GM21381 (cell line): Measurements from ENCODE around the gene CYSRT1.
"Not testable (repeated sequence)": the region's sequence is repeated elsewhere in the genome, so short reads cannot be mapped to it uniquely, and the experiment has no call there.

Experiments
- ATAC-seq: cut with Tn5 transposase; IDR thresholded peaks from one replicate; pipeline ENCODE4 v1.9.1; 2021; ENCODE audit warnings: mild to moderate bottlenecking, moderate library complexity; ENCODE audit not compliant: unreplicated experiment

Gene CYSRT1

DNA sequence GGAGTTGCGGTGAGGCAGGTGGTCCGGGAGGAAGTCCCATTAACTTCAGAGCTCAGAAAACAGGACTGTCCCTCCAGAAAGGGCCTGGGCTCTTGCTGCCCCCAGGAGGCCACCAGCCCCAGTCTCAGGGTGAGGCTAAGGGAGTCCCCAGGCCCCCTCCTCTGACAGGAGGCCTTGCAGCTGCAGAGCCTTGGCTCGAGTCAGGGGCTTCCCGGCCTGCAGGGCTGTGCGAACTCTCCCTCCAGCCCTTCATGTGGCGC lies 22.9 kb downstream of the CYSRT1 start:
- ATAC-seq = no peak

DNA sequence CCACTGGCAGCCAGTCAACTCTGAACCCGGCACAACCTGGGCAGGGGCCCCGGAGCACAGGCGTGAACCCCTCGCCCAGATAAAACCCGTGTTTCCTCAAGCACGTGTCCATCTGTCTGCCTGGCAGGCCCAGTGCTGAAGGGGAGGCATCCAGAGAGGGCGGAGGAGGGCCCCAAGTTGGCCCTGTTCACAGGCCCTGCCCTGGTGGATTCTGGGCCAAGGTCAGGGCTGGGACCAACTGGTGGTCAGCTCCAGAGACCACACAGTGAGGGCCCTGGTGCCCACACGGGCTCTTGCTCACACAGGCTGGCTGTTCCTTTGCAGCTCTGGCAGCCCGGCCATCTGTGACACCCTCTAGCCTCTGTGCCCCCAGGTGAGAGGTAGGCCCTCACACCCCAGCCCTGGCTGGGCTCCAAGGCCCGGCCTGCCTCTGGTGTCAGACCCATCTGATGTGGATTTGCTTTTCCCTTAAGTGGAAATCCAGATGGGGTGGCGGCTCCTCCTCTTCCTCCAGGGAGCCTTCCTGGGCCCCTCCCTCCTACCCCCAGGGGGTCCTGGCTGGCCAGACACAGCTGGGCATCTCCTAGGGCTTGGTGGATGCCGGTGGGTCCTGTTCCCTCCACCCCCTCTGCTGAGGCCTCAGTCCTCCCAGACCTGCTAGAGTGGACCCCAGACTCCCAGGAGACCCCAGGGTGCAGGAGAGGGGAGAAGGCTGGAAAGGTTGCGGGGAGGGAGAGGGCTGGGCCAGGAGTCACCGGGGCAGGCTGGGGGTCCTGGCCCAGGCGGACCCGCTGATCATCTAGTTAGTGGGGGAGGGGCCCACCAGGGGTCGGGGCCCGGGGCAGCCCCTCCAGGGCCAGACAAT lies 25.6 kb downstream of the CYSRT1 start:
- ATAC-seq = no peak

DNA sequence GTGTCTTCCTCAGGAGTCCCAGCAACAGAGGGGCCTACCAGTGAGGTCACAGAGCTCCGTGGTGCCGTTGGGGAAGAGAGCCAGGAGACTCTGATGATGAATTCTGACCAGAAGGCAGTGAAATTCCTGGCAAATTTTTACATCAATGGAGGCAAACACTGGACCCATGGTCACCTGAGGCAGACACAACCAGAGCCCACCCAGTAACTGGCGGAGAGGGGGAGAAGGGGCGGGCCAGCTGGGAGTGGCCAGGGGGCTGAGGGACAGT lies 26.2 kb downstream of the CYSRT1 start, which contains the start of gene STPG3:
Gene STPG3 (plus strand): TSS at position 93 of the 268 bp plus-strand sequence. CDS start 1 bp downstream, at position 94.
- ATAC-seq = no peak

DNA sequence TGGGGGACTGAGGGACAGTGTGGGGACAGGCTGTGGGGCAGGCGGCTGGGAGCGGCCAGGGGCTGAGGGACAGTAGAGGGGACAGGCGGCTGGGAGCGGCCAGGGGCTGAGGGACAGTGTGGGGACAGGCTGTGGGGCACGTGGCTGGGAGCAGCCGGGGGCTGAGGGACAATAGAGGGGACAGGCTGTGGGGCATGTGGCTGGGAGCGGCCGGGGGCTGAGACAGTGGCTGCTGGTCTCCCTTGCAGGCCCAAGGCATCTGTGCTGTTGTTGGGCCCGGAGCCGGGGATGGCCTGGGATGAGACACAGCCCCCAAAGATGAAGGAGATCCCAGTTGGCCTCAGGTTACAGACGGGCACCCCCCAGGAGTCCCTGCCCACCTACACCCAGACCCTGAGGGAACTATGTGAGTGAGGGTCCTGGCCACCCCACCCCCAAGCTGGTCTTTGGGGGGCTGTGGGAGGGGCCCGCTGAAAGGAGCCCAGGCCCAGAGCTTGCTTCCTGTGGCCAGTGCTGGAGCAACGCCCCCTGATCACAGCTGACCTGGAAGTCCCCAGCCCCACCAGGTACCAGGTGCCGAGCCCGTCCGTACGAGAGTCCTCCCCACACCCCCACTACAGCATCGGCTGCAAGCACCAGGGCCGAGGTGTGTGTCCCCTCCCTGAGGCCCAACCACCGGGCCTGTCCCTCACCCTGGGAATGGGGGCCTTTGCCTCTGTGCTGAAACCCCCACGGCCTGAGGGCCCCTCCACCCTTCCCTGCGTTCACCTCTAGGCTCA lies 26.7 kb downstream of the CYSRT1 start:
- ATAC-seq = no peak

DNA sequence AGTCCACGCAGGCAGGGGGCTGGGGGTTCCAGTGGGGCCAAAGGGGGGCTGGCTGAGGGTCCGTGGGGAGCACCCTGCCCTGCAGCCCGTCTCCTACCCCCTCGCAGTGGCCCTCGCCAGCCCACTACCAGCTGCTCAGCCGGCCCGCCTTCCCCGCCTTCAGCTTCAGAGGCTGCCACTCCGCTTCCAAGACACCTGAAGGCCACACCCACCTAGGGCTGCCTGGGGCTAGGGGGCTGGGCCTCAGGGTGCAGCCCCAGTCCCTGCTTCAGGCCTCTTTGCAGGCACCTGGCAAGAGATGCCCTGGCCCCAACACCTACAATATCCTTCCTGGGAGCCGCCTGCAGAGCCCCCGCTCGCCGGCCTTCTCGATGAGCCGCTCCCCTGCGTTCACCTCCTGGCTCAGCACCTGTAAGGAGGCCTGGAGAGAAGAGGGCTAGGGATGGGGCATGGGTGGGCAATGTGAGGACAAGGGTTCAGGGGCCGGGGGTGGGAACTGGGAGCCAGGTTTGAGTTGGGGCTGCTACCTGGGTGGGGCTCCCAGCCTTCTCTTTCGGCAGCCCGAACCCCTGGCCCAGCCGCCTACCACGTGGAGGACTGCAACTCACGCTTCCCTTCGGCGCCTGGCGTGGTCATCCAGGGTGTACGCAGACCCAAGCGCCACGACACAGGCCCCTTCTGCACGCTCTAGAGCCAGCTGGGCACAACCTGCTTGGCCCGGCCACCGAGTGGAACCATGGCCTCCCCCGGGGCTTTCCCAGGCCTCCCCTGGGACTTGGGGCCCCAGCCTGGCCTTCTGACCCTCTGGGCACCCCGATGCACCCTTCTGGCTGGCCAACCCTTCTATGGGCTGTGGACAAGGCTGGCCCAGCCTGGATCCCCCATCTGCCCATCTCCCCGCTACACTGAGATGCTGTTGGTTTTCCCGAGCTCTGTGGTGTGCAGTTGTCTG lies 27.9 kb downstream of the CYSRT1 start:
- ATAC-seq = no peak

DNA sequence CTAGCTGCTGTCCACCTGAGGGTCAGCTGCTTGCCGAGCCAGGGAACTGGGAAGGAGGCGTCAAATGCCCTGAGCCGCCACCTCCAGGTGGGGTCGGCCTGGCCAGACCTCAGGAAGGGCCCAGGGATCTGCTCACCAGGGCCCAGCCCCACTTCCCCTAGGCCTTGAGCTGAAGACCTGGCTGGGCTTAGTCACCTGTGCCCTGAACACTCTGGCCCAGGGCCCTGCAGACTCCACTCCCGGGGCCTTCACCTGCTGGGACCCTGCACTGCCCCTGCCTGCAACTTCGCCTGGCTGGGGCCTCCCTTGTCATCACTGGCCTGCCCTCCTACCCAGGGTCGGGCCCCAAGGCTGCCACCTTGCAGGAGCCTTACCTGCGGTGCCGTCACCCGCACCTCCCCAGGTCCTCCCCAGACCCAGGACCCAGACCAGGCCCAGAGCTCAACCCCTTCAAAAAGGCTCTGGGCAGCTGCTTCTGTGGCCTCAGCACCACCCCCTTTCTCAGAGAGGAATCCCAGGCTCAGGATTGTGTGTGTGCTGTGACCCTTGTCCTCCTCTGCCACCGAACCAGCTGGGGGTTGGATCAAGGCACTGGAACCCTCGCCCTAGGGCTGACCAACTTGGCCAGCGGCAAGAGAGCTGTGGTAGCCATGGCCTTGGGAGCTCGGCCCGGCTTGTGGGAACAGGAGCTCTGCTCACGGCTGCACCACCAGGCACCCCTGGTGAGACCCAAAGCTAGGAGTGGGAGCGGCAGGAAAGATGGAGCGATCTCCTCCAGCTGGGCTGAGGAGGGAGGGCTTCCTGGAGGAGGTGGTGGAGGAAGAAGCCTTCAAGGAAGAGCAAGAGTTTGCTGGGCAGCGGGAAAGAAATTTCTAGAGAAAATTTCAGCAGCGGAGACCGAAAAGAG lies 29.0 kb downstream of the CYSRT1 start:
- ATAC-seq = no peak

DNA sequence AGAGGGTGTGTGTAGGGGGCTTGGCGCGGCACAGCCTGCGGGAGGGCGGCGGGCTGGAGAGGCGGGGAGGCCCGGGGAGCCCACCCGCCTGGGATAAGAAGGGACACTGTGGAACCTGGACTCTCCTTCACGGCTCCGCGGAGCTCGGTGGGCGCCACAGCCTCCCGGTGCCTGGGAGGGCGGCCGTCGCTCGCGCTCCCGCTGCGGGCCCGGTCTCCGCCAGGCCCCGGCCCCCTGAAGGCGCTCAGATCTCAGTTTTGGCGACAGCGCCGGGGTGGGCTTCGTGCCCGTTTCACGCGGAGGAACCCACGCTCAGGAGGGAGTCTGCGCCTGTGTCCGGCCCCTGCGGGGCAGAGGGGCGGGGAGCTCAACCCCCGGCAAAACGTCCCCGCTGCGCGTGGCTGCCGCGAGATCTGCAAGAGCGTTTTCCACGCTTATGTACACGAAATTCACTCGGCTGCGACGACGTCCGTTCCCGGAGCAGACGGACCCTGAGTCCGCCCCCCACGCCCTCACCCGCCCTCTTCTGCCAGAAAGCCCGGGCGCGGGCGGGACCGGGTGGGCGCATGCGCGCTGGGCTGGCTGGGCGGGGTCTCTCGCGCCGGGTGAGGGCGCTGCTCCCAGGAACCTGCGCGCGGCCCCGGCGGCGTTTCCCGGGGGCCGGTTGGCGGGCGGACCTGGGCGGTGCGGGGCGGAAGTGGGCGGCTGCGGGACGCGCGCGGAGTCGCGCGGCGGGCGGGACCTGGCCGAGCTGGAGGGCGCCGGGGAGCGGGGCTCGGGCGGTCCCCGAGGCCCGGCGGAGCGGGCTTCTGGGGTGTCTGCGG lies 29.9 kb downstream of the CYSRT1 start, which contains the start of gene NELFB:
Gene NELFB (plus strand): TSS at position 704 of the 824 bp plus-strand sequence.
- peak; percentile 81 for ATAC-seq

DNA sequence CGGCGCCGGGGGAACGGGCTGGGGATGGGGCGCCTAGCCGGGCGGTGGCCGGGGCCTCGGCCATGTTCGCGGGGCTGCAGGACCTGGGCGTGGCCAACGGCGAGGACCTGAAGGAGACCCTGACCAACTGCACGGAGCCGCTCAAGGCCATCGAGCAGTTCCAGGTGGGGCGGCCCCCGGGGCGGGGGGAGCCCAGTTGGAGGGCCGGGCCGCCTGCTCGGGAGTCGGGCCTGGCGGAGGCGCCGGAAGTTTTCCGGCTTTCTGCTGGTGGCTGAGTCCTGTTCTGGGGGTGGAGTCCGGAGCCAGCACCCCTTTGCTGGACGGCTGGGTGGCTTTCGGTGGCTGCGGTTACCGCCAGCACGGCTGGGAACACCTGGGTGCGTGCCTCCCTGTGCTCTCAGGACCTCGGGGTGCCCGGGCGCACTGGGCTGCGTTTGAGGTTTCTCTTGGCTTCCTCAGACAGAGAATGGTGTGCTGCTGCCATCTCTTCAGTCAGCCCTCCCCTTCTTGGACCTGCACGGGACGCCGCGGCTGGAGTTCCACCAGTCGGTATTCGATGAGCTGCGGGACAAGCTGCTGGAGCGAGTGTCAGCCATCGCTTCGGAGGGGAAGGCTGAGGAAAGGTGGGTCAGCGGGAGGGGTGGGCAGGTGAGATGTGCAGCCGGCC lies 30.6 kb downstream of the CYSRT1 start:
- no peak for ATAC-seq

DNA sequence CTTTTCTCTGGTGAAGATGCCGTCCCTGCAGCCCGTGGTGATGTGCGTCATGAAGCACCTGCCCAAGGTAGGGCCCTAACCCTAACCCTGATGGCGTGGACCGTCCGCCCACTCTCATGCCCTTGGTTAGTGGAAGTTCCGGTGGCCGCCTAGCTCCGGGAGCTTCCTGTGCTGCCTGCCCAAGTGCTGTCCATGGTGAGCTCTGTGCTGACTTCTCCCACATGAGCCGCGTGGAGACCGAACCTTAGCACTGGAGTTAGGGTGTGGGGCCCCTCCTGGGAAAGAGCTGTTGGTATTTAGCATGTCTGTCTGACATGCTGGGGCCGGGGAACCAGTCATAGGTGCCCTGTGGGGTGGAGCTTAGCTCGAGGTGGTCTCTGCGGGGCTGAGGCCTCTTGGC lies 31.4 kb downstream of the CYSRT1 start:
- no peak for ATAC-seq

DNA sequence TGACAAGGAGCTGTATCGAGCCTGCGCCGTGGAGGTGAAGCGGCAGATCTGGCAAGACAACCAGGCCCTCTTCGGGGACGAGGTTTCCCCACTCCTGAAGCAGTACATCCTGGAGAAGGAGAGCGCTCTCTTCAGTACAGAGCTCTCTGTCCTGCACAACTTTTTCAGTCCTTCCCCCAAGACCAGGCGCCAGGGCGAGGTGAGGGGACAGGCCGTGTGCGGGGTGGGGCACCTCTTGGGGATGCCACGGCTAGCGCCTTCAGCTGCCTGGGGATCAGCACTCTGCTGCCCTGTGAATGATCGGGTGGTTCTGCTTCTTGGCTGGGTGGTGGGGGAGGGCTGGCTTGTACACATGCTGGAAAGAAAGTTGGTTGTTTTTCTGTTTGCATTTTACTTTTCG lies 31.9 kb downstream of the CYSRT1 start:
- ATAC-seq = no peak

DNA sequence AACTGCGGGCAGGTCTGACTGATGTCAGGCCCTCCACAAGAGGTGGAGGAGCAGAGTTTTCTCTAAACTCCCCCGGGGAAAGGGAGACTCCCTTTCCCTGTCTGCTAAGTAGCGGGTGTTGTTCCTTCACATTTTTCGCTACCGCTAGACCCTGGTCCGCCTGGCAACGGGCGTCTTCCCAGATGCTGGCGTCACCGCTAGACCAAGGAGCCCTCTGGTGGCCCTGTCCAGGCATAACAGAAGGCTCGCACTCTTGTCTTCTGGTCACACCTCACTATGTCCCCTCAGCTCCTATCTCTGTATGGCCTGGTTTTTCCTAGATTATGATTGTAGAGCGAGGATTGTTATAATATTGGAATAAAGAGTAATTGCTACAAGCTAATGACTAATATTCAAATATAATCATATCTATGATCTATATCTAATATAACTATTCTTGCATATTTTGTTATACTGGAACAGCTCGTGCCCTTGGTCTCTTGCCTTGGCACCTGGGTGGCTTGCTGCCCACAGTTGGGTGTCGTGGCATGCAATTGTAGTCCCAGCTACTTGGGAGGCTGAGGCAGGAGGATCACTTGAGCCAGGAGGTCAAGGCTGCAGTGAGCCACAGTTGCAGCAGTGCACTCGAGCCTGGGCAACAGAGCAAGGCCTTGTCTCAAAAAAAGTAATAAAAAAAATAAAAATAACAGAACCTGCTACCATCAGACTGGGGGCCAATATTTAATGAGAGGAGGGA lies 37.4 kb downstream of the CYSRT1 start:
- ATAC-seq = not testable (repeated sequence)

DNA sequence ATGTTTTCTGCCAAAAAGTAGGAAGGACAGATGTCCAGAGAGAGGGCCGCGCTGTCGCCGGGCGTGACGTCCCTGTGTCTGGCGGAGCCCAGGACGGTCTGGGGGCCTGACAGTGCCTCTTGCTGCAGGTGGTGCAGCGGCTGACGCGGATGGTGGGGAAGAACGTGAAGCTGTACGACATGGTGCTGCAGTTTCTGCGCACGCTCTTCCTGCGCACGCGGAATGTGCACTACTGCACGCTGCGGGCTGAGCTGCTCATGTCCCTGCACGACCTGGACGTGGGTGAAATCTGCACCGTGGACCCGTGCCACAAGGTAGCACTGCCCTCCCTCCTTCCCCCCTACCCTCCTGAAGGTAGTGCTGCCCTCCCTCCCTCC lies 37.9 kb downstream of the CYSRT1 start:
- ATAC-seq = no peak

DNA sequence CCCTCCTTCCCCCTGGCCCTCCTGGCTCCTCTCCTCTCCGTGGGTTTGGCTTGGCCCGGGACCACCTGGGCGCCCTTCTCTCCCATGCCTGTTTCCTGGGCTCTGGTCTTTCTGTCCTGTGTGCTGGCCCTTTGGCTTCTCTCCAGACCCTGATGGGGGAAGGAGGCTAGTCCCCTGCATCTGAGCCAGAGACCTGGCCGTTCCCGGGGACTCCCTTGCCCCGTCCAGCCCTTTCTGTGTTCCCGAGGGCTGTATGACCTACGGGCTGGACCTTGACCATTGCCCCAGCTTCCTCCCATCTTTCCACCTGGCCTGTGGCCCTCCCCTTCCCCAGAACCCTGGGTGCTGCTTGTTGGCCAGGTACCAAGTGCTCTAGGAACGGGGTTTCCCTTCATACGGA lies 38.5 kb downstream of the CYSRT1 start:
- ATAC-seq = no peak

DNA sequence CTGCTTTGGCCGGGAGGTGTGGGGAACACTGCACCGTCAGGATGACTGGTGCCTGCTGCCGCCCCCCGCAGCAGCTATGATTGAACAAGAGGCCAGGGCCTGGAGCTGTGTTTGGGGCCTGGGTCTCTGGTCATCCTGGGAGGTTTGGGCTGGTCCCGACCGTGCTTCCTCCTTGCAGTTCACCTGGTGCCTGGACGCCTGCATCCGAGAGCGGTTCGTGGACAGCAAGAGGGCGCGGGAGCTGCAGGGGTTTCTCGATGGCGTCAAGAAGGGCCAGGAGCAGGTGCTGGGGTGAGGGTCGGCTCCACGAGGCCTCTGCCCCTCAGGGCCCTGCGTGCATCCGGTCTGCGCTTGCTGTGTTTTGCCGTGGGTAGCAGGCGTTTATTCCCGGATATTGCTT lies 39.1 kb downstream of the CYSRT1 start:
- no peak for ATAC-seq

DNA sequence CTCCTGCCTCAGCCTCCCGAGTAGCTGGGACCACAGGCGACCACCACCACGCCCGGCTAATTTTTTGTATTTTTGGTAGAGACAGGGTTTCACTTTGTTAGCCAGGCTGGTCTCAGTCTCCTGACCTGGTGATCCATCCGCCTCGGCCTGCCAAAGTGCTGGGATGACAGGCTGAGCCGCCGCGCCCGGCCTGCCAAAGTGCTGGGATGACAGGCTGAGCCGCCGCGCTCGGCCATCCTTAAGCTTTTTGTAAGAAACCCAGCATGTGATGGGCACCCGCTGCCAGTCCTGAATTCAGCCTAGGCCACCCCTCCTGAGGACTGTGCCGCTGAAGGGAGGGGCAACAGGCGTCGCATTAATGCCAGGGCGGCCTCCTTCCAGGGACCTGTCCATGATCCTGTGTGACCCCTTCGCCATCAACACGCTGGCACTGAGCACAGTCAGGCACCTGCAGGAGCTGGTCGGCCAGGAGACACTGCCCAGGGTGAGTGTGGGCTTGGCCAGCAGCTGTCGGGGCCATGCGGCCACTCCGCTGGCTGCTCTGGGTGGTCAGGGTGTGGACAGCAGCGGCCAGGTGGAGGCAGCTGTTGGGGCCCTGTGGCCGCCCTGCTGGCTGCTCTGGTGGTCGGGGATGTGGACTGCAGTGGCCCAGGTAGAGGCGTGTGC lies 40.7 kb downstream of the CYSRT1 start:
- ATAC-seq = no peak

DNA sequence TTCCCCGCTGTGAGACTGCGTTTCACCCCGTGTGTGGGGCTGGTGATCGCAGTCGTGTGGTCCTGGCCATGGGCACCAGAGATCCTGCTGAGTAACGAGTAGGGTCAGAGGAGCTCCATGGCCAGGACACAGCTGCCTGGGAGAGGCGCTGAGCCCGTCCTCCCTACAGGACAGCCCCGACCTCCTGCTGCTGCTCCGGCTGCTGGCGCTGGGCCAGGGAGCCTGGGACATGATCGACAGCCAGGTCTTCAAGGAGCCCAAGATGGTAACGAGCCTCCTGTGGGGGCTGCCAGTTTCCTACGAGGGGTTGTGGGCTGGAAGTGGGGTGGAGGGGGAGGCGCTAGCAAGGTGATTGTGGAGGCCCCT lies 41.2 kb downstream of the CYSRT1 start:
- no peak for ATAC-seq

DNA sequence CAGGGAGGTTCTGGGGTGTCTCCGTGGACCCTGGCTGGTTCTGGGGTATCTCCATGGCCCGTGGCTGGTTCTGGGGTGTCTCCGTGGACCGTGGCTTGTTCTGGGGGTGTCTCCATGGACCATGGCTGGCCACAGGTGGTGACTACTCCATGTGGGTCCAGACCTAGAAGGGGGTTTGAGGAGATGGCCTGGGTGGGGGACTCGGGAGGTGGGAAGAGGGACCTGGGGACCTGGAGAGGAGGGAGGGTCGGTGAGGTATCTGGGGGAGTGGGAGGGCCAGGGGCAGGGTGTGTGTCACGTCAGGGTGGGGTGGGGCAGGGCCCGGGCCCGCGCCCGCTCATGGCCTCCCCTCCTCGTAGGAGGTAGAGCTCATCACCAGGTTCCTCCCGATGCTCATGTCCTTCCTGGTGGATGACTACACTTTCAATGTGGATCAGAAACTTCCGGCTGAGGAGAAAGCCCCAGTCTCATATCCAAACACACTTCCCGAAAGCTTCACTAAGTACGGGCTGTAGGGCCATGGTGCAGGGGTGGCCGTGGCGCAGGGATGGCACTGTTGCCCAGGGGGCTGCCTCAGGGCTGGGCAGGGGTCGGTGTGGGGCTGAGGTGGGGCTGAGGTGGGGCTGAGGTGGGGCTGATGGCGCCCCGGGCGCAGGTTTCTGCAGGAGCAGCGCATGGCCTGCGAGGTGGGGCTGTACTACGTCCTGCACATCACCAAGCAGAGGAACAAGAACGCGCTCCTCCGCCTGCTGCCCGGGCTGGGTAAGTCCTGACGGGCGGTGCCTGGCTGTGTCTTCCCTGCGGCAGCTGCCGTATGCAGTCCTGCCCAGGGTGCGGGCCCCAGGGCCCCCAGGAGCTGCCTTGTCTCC lies 41.8 kb downstream of the CYSRT1 start:
- no peak for ATAC-seq
